Measurements from ENCODE around the gene TSFM.

The TSFM gene

GRCh38 chr12:57845478-57846284 lies 63.1 kb downstream of the TSFM start (continued):
- TF ChIP-seq ZNF214 (tag by site-specific recombination; IDR thresholded peaks at IDR 0.05; ENCODE audit: borderline replicate concordance) (no peak), ZNF266 (tag by site-specific recombination; IDR thresholded peaks at IDR 0.05; ENCODE audit: low read depth) (no peak), ZFP69B (tag by site-specific recombination; IDR thresholded peaks at IDR 0.05) (no peak), EGR2 (tag by site-specific recombination; IDR thresholded peaks at IDR 0.05; ENCODE audit: low read depth) (peak; percentile 74; the same call in 1 of the 2 replicates), PRDM2 (tag by site-specific recombination; IDR thresholded peaks at IDR 0.05; ENCODE audit: borderline replicate concordance) (0 out of 2 replicates have a peak, but pooled peaks have one; percentile 52), ZNF747 (tag by site-specific recombination; IDR thresholded peaks at IDR 0.05) (no peak), ZNF174 (tag by site-specific recombination; IDR thresholded peaks at IDR 0.05) (no peak)
- TF ChIP-seq, protein P1, sequence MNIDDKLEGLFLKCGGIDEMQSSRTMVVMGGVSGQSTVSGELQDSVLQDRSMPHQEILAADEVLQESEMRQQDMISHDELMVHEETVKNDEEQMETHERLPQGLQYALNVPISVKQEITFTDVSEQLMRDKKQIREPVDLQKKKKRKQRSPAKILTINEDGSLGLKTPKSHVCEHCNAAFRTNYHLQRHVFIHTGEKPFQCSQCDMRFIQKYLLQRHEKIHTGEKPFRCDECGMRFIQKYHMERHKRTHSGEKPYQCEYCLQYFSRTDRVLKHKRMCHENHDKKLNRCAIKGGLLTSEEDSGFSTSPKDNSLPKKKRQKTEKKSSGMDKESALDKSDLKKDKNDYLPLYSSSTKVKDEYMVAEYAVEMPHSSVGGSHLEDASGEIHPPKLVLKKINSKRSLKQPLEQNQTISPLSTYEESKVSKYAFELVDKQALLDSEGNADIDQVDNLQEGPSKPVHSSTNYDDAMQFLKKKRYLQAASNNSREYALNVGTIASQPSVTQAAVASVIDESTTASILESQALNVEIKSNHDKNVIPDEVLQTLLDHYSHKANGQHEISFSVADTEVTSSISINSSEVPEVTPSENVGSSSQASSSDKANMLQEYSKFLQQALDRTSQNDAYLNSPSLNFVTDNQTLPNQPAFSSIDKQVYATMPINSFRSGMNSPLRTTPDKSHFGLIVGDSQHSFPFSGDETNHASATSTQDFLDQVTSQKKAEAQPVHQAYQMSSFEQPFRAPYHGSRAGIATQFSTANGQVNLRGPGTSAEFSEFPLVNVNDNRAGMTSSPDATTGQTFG (tag by site-specific recombination; IDR thresholded peaks at IDR 0.05; ENCODE audit: borderline replicate concordance), result no peak
- TF ChIP-seq, protein P2, sequence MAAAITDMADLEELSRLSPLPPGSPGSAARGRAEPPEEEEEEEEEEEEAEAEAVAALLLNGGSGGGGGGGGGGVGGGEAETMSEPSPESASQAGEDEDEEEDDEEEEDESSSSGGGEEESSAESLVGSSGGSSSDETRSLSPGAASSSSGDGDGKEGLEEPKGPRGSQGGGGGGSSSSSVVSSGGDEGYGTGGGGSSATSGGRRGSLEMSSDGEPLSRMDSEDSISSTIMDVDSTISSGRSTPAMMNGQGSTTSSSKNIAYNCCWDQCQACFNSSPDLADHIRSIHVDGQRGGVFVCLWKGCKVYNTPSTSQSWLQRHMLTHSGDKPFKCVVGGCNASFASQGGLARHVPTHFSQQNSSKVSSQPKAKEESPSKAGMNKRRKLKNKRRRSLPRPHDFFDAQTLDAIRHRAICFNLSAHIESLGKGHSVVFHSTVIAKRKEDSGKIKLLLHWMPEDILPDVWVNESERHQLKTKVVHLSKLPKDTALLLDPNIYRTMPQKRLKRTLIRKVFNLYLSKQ (tag by site-specific recombination; IDR thresholded peaks at IDR 0.05; ENCODE audit: borderline replicate concordance), result no peak
- TF ChIP-seq, protein P3, sequence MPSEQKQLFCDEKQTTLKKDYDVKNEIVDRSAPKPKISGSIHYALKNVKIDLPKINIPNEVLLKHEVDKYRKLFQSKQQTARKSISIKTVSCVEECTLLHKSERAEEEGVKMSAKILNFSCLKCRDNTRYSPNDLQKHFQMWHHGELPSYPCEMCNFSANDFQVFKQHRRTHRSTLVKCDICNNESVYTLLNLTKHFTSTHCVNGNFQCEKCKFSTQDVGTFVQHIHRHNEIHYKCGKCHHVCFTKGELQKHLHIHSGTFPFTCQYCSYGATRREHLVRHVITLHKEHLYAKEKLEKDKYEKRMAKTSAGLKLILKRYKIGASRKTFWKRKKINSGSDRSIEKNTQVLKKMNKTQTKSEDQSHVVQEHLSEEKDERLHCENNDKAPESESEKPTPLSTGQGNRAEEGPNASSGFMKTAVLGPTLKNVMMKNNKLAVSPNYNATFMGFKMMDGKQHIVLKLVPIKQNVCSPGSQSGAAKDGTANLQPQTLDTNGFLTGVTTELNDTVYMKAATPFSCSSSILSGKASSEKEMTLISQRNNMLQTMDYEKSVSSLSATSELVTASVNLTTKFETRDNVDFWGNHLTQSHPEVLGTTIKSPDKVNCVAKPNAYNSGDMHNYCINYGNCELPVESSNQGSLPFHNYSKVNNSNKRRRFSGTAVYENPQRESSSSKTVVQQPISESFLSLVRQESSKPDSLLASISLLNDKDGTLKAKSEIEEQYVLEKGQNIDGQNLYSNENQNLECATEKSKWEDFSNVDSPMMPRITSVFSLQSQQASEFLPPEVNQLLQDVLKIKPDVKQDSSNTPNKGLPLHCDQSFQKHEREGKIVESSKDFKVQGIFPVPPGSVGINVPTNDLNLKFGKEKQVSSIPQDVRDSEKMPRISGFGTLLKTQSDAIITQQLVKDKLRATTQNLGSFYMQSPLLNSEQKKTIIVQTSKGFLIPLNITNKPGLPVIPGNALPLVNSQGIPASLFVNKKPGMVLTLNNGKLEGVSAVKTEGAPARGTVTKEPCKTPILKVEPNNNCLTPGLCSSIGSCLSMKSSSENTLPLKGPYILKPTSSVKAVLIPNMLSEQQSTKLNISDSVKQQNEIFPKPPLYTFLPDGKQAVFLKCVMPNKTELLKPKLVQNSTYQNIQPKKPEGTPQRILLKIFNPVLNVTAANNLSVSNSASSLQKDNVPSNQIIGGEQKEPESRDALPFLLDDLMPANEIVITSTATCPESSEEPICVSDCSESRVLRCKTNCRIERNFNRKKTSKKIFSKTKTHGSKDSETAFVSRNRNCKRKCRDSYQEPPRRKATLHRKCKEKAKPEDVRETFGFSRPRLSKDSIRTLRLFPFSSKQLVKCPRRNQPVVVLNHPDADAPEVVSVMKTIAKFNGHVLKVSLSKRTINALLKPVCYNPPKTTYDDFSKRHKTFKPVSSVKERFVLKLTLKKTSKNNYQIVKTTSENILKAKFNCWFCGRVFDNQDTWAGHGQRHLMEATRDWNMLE (tag by site-specific recombination; conservative IDR thresholded peaks at IDR 0.05; ENCODE audit: low read depth), result no peak

Measured in HEK293 (cell line).